ENCODE data around the gene RPLP2. TPM values are rescaled to one million over a fixed set of nuclear protein-coding genes. Genes with fewer than 3 reads are reported as not detected.

Gene RPLP2

GRCh38 chr11:859394-860131 lies 49.8 kb downstream of the RPLP2 start:
- H3K4me3 ChIP-seq (ENCODE audit: low read length), result no peak overlapping the region
- no peak overlapping the region for H3K27ac ChIP-seq (ENCODE audit: low read depth, low read length)

DNA sequence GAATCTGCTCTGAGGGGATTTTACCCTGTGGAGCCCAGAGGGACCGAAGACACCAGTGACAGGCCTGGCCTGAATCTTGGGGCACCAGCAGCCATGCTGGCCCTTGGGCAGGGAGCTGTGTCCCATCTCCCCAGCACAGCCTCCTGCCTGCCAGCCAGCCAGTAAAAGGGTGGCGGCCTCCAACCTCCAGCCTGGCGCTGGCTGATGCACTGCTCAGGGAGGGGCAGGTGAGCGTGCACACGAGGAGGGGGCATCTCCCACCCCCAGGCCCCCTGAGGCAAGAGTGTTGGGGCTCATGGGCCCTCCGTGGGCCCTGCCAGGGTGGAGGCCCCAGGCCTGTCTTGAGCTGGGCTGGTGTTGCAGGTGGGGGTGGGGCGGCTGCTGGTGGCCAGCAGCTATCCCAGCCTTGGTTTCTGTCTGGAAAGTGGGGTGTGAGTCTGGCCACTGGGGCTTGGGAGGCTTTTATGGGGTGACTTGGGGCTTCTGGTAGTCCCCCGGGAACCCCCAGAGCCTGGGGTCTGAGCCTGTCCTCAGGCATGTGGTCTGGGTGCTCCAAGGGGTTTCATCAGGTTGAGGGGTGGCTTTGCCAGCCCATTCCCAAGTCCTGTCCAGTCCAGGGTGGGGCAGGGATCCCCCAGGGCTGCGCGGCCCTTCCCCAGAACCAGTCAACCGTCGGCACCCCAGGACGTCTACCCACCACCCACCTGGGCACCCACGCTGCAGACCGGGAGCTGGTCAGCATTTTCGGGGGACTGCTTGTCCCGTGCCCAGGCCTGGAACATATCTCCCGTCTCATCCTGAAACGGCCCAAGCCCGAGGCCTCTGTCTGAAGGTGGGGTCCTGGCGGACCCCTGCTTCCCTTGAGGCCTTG lies 50.7 kb downstream of the RPLP2 start:
- H3K27me3 ChIP-seq (ENCODE audit: insufficient read depth, low read length, poor library complexity), result no peaks in the 10 kb centered on the region

More at GRCh38 chr11:859394-860131, 49.8 kb downstream of the RPLP2 start:
- Histone ChIP-seq H2BK5ac (ENCODE audit: low read length) (no peak overlapping the region), H3K4me2 (ENCODE audit: low read length) (no peak overlapping the region), H3K56ac (ENCODE audit: low read length) (no peak overlapping the region), H3K36me3 (ENCODE audit: control insufficient read depth, insufficient read depth, low read length) (no peaks in the 10 kb centered on the region), H4K8ac (ENCODE audit: low read depth, low read length) (no peak overlapping the region), H2BK120ac (ENCODE audit: low read depth, low read length) (no peak overlapping the region), H3K9ac (ENCODE audit: low read length) (no peak overlapping the region), H2AK5ac (ENCODE audit: low read length) (no peak overlapping the region), H3K79me2 (ENCODE audit: control insufficient read depth, insufficient read depth, low read length) (no peaks in the 10 kb centered on the region), H3K18ac (ENCODE audit: low read length) (no peak overlapping the region), H3K4ac (ENCODE audit: low read depth, low read length) (no peak overlapping the region), H2BK15ac (replicated peaks; ENCODE audit: low read depth) (no peak overlapping the region), H3K27me3 (ENCODE audit: insufficient read depth, low read length, poor library complexity) (no peaks in the 10 kb centered on the region), H4K5ac (ENCODE audit: low read length) (no peak overlapping the region), H3K79me1 (ENCODE audit: low read length) (no peaks in the 10 kb centered on the region), H3K4me1 (ENCODE audit: control insufficient read depth, low read depth, low read length) (no peaks in the 10 kb centered on the region), H3K23ac (ENCODE audit: low read length) (no peak overlapping the region)
- no CpG with 5 or more reads among the region's 31 CpGs for WGBS (ENCODE audit: extremely low coverage, insufficient coverage, low lambda C conversion rate)
- no peak for DNase-seq

DNA sequence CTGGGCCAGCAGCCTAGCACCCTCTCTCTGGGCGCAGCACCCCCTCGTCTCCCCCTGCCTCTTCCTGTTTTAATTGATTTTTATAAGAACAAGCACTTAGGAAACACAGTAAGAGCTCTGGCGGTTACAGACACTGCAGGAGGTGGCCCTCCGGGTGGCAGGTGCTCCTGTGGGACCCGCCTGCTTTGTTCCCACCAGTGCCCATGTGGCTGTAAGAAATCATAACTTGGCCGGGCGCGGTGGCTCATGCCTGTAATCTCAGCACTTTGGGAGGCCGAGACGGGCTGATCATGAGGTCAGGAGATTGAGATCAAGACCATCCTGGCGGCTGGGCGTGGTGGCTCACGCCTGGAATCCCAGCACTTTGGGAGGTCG lies 51.3 kb downstream of the RPLP2 start:
- H3K4me3 ChIP-seq (ENCODE audit: low read length), result no peak overlapping the region
- no peak overlapping the region for H2AK5ac ChIP-seq (ENCODE audit: low read length)
- H3K4ac ChIP-seq (ENCODE audit: low read depth, low read length), result no peak overlapping the region
- no peak overlapping the region for H3K4me2 ChIP-seq (ENCODE audit: low read length)
- H3K18ac ChIP-seq (ENCODE audit: low read length), result no peak overlapping the region
- no peak overlapping the region for H2BK5ac ChIP-seq (ENCODE audit: low read length)
- no peaks in the 10 kb centered on the region for H3K36me3 ChIP-seq (ENCODE audit: control insufficient read depth, insufficient read depth, low read length)
- H3K79me2 ChIP-seq (ENCODE audit: control insufficient read depth, insufficient read depth, low read length), result no peaks in the 10 kb centered on the region
- H3K9ac ChIP-seq (ENCODE audit: low read length), result no peak overlapping the region
- no peak overlapping the region for H4K5ac ChIP-seq (ENCODE audit: low read length)
- DNase-seq, result no peak
- H3K27me3 ChIP-seq (ENCODE audit: insufficient read depth, low read length, poor library complexity), result no peaks in the 10 kb centered on the region
- no peaks in the 10 kb centered on the region for H3K79me1 ChIP-seq (ENCODE audit: low read length)
- no CpG with 5 or more reads among the region's 14 CpGs for WGBS (ENCODE audit: extremely low coverage, insufficient coverage, low lambda C conversion rate)
- H3K56ac ChIP-seq (ENCODE audit: low read length), result no peak overlapping the region
- H4K8ac ChIP-seq (ENCODE audit: low read depth, low read length), result no peak overlapping the region
- no peak overlapping the region for H2BK120ac ChIP-seq (ENCODE audit: low read depth, low read length)
- no peak overlapping the region for H3K23ac ChIP-seq (ENCODE audit: low read length)
- H2BK15ac ChIP-seq (replicated peaks; ENCODE audit: low read depth), result no peak overlapping the region
- no peak overlapping the region for H3K27ac ChIP-seq (ENCODE audit: low read depth, low read length)
- H3K4me1 ChIP-seq (ENCODE audit: control insufficient read depth, low read depth, low read length), result no peaks in the 10 kb centered on the region

More for the DNA sequence above, 50.7 kb downstream of the RPLP2 start:
- Histone ChIP-seq H3K23ac (ENCODE audit: low read length) (no peak overlapping the region), H4K8ac (ENCODE audit: low read depth, low read length) (no peak overlapping the region), H2AK5ac (ENCODE audit: low read length) (no peak overlapping the region), H3K79me2 (ENCODE audit: control insufficient read depth, insufficient read depth, low read length) (no peaks in the 10 kb centered on the region), H3K18ac (ENCODE audit: low read length) (no peak overlapping the region), H4K5ac (ENCODE audit: low read length) (no peak overlapping the region), H3K4me3 (ENCODE audit: low read length) (no peak overlapping the region), H3K27ac (ENCODE audit: low read depth, low read length) (no peak overlapping the region), H3K79me1 (ENCODE audit: low read length) (no peaks in the 10 kb centered on the region), H2BK15ac (replicated peaks; ENCODE audit: low read depth) (no peak overlapping the region), H3K4me1 (ENCODE audit: control insufficient read depth, low read depth, low read length) (no peaks in the 10 kb centered on the region), H3K9ac (ENCODE audit: low read length) (no peak overlapping the region), H3K4ac (ENCODE audit: low read depth, low read length) (no peak overlapping the region), H2BK120ac (ENCODE audit: low read depth, low read length) (no peak overlapping the region), H3K4me2 (ENCODE audit: low read length) (no peak overlapping the region), H3K56ac (ENCODE audit: low read length) (no peak overlapping the region), H3K36me3 (ENCODE audit: control insufficient read depth, insufficient read depth, low read length) (no peaks in the 10 kb centered on the region), H2BK5ac (ENCODE audit: low read length) (no peak overlapping the region)
- no CpG with 5 or more reads among the region's 21 CpGs for WGBS (ENCODE audit: extremely low coverage, insufficient coverage, low lambda C conversion rate)
- DNase-seq, result no peak

- H4K5ac ChIP-seq (ENCODE audit: low read length), result no peak overlapping the region
- H2AK5ac ChIP-seq (ENCODE audit: low read length), result no peak overlapping the region
- no peak overlapping the region for H3K23ac ChIP-seq (ENCODE audit: low read length)
- H3K9ac ChIP-seq (ENCODE audit: low read length), result no peak overlapping the region
- H3K36me3 ChIP-seq (ENCODE audit: control insufficient read depth, insufficient read depth, low read length), result no peaks in the 10 kb centered on the region
- H3K27ac ChIP-seq (ENCODE audit: low read depth, low read length), result no peak overlapping the region
- H3K4me1 ChIP-seq (ENCODE audit: control insufficient read depth, low read depth, low read length), result no peaks in the 10 kb centered on the region
- H2BK120ac ChIP-seq (ENCODE audit: low read depth, low read length), result no peak overlapping the region
- no peak overlapping the region for H2BK15ac ChIP-seq (replicated peaks; ENCODE audit: low read depth)
- H4K8ac ChIP-seq (ENCODE audit: low read depth, low read length), result no peak overlapping the region
- no peak overlapping the region for H3K4me2 ChIP-seq (ENCODE audit: low read length)
- no CpG with 5 or more reads among the region's 20 CpGs for WGBS (ENCODE audit: extremely low coverage, insufficient coverage, low lambda C conversion rate)
- no peaks in the 10 kb centered on the region for H3K27me3 ChIP-seq (ENCODE audit: insufficient read depth, low read length, poor library complexity)
- no peak overlapping the region for H2BK5ac ChIP-seq (ENCODE audit: low read length)
- no peak overlapping the region for H3K56ac ChIP-seq (ENCODE audit: low read length)
- no peak for DNase-seq
- no peaks in the 10 kb centered on the region for H3K79me1 ChIP-seq (ENCODE audit: low read length)
- no peak overlapping the region for H3K18ac ChIP-seq (ENCODE audit: low read length)
- no peaks in the 10 kb centered on the region for H3K79me2 ChIP-seq (ENCODE audit: control insufficient read depth, insufficient read depth, low read length)
- no peak overlapping the region for H3K4ac ChIP-seq (ENCODE audit: low read depth, low read length)
- no peak overlapping the region for H3K4me3 ChIP-seq (ENCODE audit: low read length)
These were observed 52.4 kb downstream of the RPLP2 start for GRCh38 chr11:862081-862661.

Small RNA genes within 50 kb of the gene (small RNA-seq; reads per million reads assigned to genes)
- not detected for gene SNORA52 (ENCODE audit: insufficient read depth)

Measured in mesendoderm (in vitro differentiated cells).